ENCODE results near the gene NKD1. TPM values are rescaled to one million over a fixed set of nuclear protein-coding genes. Genes with fewer than 3 reads are reported as not detected.

Gene NKD1
- polyA plus RNA-seq, 3 donors: 0.01 TPM; not detected in 2

DNA sequence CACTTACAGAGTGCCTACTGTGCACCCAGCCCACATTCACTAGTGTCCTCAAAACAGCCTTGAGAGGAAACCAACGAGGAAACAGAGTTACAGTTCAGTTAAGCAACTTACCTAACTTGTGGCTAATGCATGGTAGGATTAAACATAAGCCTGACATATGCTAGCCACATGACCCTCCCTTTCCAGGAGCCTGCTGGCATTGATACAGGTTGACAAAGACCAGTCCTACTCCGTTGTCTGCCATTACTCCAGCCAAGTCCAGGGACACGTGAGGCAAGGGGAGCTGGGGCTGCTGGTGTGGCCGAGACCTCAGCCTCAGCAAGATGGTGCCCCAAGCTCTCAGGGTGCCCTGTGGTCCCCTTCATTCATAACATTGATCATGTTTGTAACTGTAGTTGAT, 95.0 kb downstream of the NKD1 start:
- Mint-ChIP-seq H3K4me1 (no peaks in the 10 kb centered on the region), H3K27ac (no peak overlapping the region), H3K27me3 (ENCODE audit: low read depth in 3 of 3) (peaks cover 0 to 6% (median 2%) of the 10 kb centered on the region in 3 donors), H3K4me3 (no peak overlapping the region), H3K9me3 (no peaks in the 10 kb centered on the region), H3K36me3 (no peaks in the 10 kb centered on the region)
- Histone ChIP-seq H3K4me1 (ENCODE audit: control insufficient read depth in 1 of 2, insufficient read depth in 2 of 2, low read length in 2 of 2) (no peaks in the 10 kb centered on the region), H3K36me3 (replicated peaks in 1 of 2; ENCODE audit: control insufficient read depth in 1 of 2, insufficient read depth in 2 of 2, low read length in 2 of 2) (no peaks in the 10 kb centered on the region), H3K27ac (ENCODE audit: low read depth in 1 of 2, low read length in 2 of 2) (no peak overlapping the region), H3K9ac (ENCODE audit: insufficient read depth, low read length, poor library complexity, severe bottlenecking) (no peak overlapping the region), H4K20me1 (ENCODE audit: insufficient read depth, low read length) (no peaks in the 10 kb centered on the region), H3K9me3 (replicated peaks in 1 of 2; ENCODE audit: control insufficient read depth in 1 of 2, insufficient read depth in 1 of 2, low read length in 2 of 2) (no peaks in the 10 kb centered on the region), H3K79me2 (ENCODE audit: insufficient read depth, low read length) (no peaks in the 10 kb centered on the region), H3K4me2 (replicated peaks; ENCODE audit: extremely low read depth, low read length, poor library complexity, severe bottlenecking) (no peak overlapping the region), H3K27me3 (ENCODE audit: control insufficient read depth in 2 of 2, insufficient read depth in 2 of 2, low read length in 2 of 2) (no peaks in the 10 kb centered on the region), H2AFZ (ENCODE audit: insufficient read depth, low read depth, low read length, poor library complexity, severe bottlenecking) (no peak overlapping the region), H3K4me3 (replicated peaks in 1 of 3; ENCODE audit: low read depth in 2 of 3, low read length in 3 of 3) (no peak overlapping the region)
- TF ChIP-seq, protein P1, sequence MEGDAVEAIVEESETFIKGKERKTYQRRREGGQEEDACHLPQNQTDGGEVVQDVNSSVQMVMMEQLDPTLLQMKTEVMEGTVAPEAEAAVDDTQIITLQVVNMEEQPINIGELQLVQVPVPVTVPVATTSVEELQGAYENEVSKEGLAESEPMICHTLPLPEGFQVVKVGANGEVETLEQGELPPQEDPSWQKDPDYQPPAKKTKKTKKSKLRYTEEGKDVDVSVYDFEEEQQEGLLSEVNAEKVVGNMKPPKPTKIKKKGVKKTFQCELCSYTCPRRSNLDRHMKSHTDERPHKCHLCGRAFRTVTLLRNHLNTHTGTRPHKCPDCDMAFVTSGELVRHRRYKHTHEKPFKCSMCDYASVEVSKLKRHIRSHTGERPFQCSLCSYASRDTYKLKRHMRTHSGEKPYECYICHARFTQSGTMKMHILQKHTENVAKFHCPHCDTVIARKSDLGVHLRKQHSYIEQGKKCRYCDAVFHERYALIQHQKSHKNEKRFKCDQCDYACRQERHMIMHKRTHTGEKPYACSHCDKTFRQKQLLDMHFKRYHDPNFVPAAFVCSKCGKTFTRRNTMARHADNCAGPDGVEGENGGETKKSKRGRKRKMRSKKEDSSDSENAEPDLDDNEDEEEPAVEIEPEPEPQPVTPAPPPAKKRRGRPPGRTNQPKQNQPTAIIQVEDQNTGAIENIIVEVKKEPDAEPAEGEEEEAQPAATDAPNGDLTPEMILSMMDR (IDR thresholded peaks at IDR 0.05): no peak
- DNase-seq: no peak
- 49% methylated on average over 3 of the region's 4 CpGs for WGBS (ENCODE audit: insufficient coverage)
- intact Hi-C loops (cut with micrococcal nuclease): no loop called here

DNA sequence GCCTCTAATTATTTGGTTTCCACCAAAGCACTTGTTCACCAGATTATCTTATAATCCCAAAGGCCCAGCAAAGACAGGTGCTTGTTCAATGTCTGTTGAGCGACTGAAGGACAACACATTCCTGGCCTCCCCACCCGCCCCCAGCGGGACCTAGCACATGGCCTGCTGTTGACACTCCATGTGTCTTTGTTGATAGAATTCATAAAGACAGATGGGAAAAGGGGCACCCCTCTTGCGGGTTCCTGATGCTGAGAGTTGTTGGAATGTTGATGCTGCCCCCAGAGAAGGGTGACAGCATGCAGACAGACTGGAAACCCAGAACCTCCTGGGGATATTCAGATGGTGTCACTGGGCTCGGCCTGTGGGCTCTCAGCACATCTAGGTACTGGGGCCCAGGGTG, 96.0 kb downstream of the NKD1 start:
- Mint-ChIP-seq H3K27ac (no peak overlapping the region), H3K4me3 (no peak overlapping the region), H3K4me1 (no peaks in the 10 kb centered on the region), H3K36me3 (no peaks in the 10 kb centered on the region), H3K27me3 (ENCODE audit: low read depth in 3 of 3) (peaks cover 1 to 6% (median 3%) of the 10 kb centered on the region in 3 donors), H3K9me3 (no peaks in the 10 kb centered on the region)
- no peak overlapping the region for H3K4me2 ChIP-seq (replicated peaks; ENCODE audit: extremely low read depth, low read length, poor library complexity, severe bottlenecking)
- no peak overlapping the region for H3K27ac ChIP-seq (ENCODE audit: low read depth in 1 of 2, low read length in 2 of 2)
- H3K79me2 ChIP-seq (ENCODE audit: insufficient read depth, low read length): no peaks in the 10 kb centered on the region
- H2AFZ ChIP-seq (ENCODE audit: insufficient read depth, low read depth, low read length, poor library complexity, severe bottlenecking): no peak overlapping the region
- H3K9ac ChIP-seq (ENCODE audit: insufficient read depth, low read length, poor library complexity, severe bottlenecking): no peak overlapping the region
- intact Hi-C loops (cut with micrococcal nuclease): no loop called here
- WGBS (ENCODE audit: insufficient coverage): 95% methylated on average over 5 of the region's 5 CpGs
- H3K36me3 ChIP-seq (replicated peaks in 1 of 2; ENCODE audit: control insufficient read depth in 1 of 2, insufficient read depth in 2 of 2, low read length in 2 of 2): no peaks in the 10 kb centered on the region
- no peaks in the 10 kb centered on the region for H3K9me3 ChIP-seq (replicated peaks in 1 of 2; ENCODE audit: control insufficient read depth in 1 of 2, insufficient read depth in 1 of 2, low read length in 2 of 2)
- TF ChIP-seq, protein P1 (IDR thresholded peaks at IDR 0.05): no peak
- H3K4me1 ChIP-seq (ENCODE audit: control insufficient read depth in 1 of 2, insufficient read depth in 2 of 2, low read length in 2 of 2): no peaks in the 10 kb centered on the region
- H3K4me3 ChIP-seq (replicated peaks in 1 of 3; ENCODE audit: low read depth in 2 of 3, low read length in 3 of 3): no peak overlapping the region
- H4K20me1 ChIP-seq (ENCODE audit: insufficient read depth, low read length): no peaks in the 10 kb centered on the region
- no peaks in the 10 kb centered on the region for H3K27me3 ChIP-seq (ENCODE audit: control insufficient read depth in 2 of 2, insufficient read depth in 2 of 2, low read length in 2 of 2)
- no peak for DNase-seq
